K562 (cell line): ENCODE measurements around the gene WDR47.
"Not testable (repeated sequence)": the region's sequence is repeated elsewhere in the genome, so short reads cannot be mapped to it uniquely, and the experiment has no call there.

Experiments
- CEBPZ ChIP-seq: fragments of 150-350 bp; IDR thresholded peaks from 2 replicates; pipeline ENCODE4 v1.6.1; 2014; ENCODE audit warnings: low read depth, mild to moderate bottlenecking, low read length, borderline replicate concordance
- CHD2 ChIP-seq: IDR thresholded peaks from 2 replicates; pipeline ENCODE4 v1.6.1; 2011; ENCODE audit warnings: low read depth, low read length
- CTCF ChIP-seq, 3 experiments: IDR thresholded peaks in 2 of 3; conservative IDR thresholded peaks in 1 of 3; 2 replicates each; pipeline ENCODE4 v1.5.1; 2011 to 2012; ENCODE audit warnings: low read length in 3 of 3, mild to moderate bottlenecking in 3 of 3, control low read depth in 2 of 3, improper control_type of control experiment in 1 of 3, inconsistent platforms in 1 of 3, low read depth in 1 of 3, mixed read lengths in 1 of 3, moderate library complexity in 1 of 3; ENCODE audit not compliant: insufficient read depth in 2 of 3
- ETS1 ChIP-seq: conservative IDR thresholded peaks from 2 replicates; pipeline ENCODE4 v1.6.1; 2011; ENCODE audit warnings: low read depth, mild to moderate bottlenecking, low read length; ENCODE audit not compliant: control insufficient read depth
- NFATC3 ChIP-seq: fragments of 450-650 bp; IDR thresholded peaks from 2 replicates; pipeline ENCODE4 v1.6.1; 2017; ENCODE audit warnings: mild to moderate bottlenecking
- PHB2 ChIP-seq: fragments of 450-650 bp; IDR thresholded peaks from 2 replicates; pipeline ENCODE4 v1.6.1; 2017; ENCODE audit warnings: low read depth
- POLR2A ChIP-seq: fragments of 450-650 bp; conservative IDR thresholded peaks from 2 replicates; pipeline ENCODE4 v1.6.1; 2016
- ZNF407 ChIP-seq: fragments of 450-650 bp; IDR thresholded peaks from 2 replicates; pipeline ENCODE4 v1.6.1; 2016; ENCODE audit warnings: low read depth
- TF ChIP-seq, protein P1 (sequence below): fragments of 250-450 bp; sonication (Bioruptor Pico); IDR thresholded peaks from 2 replicates; pipeline ENCODE4 v1.5.0; 2020; ENCODE audit warnings: mild to moderate bottlenecking
- TF ChIP-seq, protein P2 (sequence below): IDR thresholded peaks from 3 replicates; pipeline ENCODE4 v1.6.1; 2011; ENCODE audit warnings: borderline replicate concordance, mild to moderate bottlenecking; ENCODE audit not compliant: insufficient read length, insufficient read depth

- TF ChIP-seq ZNF407; POLR2A; PHB2; CTCF (IDR thresholded peaks at IDR 0.05 in 2 of 3, conservative IDR thresholded peaks at IDR 0.05 in 1 of 3; ENCODE audit: insufficient read depth in 2 of 3, low read depth in 1 of 3, low read length in 3 of 3); ETS1; CEBPZ; CHD2; NFATC3: not testable (repeated sequence)
- TF ChIP-seq, protein P1, sequence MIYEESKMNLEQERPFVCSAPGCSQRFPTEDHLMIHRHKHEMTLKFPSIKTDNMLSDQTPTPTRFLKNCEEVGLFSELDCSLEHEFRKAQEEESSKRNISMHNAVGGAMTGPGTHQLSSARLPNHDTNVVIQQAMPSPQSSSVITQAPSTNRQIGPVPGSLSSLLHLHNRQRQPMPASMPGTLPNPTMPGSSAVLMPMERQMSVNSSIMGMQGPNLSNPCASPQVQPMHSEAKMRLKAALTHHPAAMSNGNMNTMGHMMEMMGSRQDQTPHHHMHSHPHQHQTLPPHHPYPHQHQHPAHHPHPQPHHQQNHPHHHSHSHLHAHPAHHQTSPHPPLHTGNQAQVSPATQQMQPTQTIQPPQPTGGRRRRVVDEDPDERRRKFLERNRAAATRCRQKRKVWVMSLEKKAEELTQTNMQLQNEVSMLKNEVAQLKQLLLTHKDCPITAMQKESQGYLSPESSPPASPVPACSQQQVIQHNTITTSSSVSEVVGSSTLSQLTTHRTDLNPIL: not testable (repeated sequence)
- TF ChIP-seq, protein P2, sequence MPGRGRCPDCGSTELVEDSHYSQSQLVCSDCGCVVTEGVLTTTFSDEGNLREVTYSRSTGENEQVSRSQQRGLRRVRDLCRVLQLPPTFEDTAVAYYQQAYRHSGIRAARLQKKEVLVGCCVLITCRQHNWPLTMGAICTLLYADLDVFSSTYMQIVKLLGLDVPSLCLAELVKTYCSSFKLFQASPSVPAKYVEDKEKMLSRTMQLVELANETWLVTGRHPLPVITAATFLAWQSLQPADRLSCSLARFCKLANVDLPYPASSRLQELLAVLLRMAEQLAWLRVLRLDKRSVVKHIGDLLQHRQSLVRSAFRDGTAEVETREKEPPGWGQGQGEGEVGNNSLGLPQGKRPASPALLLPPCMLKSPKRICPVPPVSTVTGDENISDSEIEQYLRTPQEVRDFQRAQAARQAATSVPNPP: not testable (repeated sequence)
Observed at GRCh38 chr1:109052145-109052544, 10.2 kb upstream of the WDR47 start.
